HTR-8/SVneo (cell line): ENCODE data around the gene MUC20.
"Not testable (repeated sequence)": the region's sequence is repeated elsewhere in the genome, so short reads cannot be mapped to it uniquely, and the experiment has no call there.

Experiments
- DNase-seq: peaks from one replicate; pipeline ENCODE4 v3.0.0; 2011; ENCODE audit warnings: low spot score, mixed read lengths; ENCODE audit not compliant: insufficient read length
- FAIRE-seq: peaks from 2 replicates; lab custom pipeline; 2011; peaks lifted over from hg19 to GRCh38; lab: Jason Lieb, UNC

The MUC20 gene

DNA sequence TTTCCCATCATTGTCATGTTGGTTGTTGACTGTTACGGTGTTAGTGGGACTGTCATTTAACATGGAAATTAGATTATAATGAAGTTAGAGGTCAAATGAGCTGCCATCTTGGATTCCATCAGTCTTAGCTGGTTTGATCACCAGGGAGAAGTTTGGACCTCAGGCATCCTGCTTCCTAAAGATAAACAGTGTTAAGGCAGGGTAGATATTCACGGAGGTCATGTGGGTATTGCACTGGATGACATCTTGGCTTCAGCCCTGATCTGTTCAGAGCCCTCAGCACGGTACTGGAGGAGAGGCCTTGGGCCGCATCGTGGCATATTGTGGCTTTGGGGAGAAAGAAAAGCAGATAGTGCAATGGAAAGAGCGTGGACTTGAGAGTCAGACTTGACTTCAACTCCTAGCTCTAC is 11.1 kb upstream of the MUC20 start:
- FAIRE-seq = no peak

DNA sequence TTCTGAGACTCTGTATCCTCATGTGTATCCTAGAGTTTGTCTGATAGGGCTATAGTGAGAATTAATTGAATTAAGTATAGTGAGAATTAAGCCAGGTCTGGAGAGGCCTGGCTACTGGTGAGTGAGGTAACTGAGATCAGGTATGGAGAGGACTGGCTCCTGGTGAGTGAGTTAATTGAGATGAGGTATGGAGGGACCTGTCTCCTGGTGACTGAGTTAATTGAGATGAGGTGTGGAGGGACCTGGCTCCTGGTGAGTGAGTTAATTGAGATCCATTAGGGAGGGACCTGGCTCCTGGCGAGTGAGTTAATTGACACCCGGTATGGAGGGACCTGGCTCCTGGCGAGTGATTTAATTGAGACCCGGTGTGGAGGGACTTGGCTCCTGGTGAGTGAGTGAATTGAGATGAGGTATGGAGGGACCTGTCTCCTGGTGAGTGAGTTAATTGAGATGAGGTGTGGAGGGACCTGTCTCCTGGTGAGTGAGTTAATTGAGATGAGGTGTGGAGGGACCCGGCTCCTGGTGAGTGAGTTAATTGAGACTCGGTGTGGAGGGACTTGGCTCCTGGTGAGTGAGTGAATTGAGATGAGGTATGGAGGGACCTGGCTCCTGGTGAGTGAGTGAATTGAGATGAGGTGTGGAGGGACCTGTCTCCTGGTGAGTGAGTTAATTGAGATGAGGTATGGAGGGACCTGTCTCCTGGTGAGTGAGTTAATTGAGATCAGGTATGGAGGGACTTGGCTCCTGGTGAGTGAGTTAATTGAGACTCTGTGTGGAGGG is 10.5 kb upstream of the MUC20 start:
- not testable (repeated sequence) for DNase-seq, FAIRE-seq

More for the DNA sequence above, 11.1 kb upstream of the MUC20 start:
- DNase-seq = no peak

DNA sequence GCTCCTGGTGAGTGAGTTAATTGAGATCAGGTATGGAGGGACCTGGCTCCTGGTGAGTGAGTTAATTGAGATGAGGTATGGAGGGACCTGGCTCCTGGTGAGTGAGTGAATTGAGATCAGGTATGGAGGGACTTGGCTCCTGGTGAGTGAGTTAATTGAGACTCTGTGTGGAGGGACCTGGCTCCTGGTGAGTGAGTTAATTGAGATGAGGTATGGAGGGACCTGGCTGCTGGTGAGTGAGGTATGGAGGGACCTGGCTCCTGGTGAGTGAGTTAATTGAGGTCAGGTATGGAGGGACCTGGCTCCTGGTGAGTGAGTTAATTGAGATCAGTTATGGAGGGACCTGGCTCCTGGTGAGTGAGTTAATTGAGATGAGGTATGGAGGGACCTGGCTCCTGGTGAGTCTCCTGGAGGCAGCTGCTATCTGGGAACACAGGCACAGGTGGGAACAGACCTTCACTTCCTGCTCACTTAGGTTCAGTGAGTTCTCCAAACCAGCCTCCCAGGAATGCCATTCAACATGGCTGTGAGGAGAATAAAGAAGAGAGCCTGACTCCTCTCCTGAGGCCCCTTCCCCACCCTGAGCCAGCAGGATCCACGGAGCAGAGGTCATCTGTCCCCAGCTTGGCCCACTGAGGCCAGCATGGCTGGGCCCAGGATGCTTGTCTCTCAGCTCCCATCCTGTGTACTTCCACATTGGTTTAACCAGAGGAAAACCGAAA is 9.5 kb upstream of the MUC20 start:
- not testable (repeated sequence) for FAIRE-seq, DNase-seq

DNA sequence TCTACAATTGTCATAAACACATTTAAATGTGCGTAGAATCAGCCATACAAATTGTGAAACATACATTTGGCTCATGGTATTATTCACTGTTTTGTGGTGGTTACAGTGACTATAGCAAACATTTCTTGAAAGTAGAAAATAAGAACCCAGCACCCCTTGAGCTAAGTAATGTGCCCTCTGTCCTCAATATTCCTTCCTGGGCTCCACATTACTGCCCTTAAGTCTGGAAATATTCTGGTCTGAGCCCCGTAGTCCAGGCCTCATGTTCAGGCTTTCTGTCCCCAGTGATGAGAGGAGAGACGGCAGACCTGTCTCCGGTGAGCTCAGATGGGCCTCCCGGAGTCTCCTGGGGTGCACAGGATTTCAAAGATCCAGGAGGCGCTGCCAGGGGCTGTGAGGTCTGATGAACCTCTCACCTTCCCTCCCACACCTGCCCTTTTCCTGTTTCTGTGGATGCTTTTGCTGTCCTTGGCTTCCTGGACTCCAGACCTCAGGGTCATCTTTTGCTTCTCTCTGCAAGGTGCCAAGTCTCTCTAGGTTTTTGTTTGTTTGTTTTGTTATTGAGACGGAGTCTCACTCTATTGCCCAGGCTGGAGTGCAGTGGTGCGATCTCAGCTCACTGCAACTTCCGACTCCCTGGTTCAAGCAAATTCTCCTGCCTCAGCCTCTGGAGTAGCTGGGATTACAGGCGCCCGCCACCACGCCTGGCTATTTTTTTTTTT is 8.8 kb upstream of the MUC20 start:
- DNase-seq = no peak
- no peak for FAIRE-seq

DNA sequence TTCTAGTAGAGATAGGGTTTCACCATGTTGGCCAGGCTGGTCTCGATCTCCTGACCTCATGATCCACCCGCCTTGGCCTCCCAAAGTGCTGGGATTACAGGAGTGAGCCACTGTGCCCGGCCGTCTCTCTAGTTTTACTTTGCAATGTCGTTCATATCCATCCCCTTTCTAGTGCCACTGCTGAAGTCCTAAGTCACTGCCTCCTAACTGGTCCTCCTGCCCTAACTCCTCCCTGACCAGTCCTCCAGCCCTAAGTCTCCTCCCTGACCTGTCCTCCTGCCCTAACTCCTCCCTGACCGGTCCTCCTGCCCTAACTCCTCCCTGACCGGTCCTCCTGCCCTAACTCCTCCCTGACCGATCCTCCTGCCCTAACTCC is 8.3 kb upstream of the MUC20 start:
- not testable (repeated sequence) for FAIRE-seq

DNA sequence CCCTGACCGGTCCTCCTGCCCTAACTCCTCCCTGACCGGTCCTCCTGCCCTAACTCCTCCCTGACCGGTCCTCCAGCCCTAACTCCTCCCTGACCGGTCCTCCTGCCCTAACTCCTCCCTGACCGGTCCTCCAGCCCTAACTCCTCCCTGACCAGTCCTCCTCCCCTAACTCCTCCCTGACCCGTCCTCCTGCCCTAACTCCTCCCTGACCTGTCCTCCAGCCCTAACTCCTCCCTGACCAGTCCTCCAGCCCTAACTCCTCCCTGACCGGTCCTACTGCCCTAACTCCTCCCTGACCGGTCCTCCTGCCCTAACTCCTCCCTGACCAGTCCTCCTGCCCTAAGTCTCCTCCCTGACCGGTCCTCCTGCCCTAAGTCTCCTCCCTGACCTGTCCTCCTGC is 7.6 kb upstream of the MUC20 start:
- FAIRE-seq, DNase-seq: not testable (repeated sequence)

More for the DNA sequence above, 8.3 kb upstream of the MUC20 start:
- DNase-seq = not testable (repeated sequence)

DNA sequence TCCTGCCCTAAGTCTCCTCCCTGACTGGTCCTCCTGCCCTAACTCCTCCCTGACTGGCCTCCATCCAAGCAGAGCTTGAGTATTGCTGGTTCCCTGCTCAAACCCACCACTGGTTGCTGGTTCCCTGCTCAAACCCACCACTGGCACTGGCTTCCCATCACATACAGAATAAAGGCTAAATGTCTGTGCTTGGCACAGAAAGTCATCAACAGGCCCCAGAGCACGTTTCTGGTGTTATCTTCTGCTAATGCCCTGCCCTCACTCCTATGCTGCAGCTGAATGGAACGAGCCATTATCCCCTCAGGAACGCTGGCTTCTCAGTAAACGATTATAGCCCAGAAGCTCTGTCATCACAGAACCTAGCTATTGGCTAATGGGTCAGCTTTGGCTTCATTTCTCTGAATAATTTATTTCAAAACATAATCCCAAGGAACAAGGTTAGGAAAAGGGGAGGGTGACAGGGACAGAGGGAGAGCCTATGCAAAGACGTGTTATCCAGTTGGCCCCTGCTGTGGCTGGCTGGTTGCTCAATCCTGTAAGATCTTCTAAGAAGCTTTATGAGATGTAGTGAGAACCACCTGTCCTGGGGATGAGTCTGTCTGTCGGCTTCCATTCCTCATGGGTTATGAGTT is 6.3 kb upstream of the MUC20 start:
- DNase-seq (no peak), FAIRE-seq (no peak)

DNA sequence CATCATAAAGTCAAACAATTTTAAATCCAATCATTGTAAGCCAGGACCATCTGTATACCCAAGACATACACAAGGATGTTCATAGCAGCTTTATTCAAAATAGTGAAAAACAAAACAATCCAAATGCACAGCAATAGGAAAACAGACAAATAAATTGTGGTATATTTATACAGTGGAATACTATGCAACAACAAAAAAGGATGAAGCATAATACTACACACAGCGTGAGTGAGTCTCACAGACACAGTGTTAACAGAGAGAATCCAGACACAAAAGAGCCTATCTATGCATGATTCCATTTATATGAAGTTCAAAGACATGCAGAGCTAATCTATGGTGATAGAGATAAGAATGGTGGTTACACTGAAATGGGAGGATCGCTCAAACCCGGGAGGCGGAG is 5.6 kb upstream of the MUC20 start:
- DNase-seq (no peak), FAIRE-seq (no peak)

DNA sequence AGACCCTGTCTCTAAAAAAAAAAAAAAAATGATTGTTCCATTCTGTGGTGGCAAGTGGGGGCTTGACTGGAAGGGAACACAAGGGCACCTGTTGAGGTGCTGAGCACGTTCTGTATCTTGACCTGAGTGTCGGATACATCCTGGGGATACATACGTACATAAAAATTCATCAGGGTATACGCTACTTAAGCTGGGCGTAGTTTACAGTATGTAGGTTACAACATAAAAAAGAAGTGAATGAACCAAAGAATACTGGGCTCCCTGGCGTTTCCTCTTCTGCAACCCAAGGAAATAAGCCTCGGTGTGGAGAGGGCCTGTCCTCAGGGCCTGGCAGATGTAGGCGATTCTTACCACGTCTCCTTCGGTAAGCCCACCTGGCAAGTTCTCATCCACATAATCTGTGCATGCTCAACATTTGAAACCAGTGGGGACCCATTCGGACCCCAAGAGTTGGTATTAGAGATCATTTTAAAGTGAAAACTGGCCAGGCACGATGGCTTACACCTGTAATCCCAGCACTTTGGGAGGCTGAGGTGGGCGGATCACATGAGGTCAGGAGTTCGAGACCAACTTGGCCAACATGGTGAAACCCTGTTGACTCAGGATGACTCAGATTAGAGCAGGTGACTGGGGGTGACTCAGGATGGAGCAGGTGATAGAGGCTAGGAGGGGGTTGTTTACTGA is 5.1 kb upstream of the MUC20 start:
- DNase-seq (no peak), FAIRE-seq (no peak)

DNA sequence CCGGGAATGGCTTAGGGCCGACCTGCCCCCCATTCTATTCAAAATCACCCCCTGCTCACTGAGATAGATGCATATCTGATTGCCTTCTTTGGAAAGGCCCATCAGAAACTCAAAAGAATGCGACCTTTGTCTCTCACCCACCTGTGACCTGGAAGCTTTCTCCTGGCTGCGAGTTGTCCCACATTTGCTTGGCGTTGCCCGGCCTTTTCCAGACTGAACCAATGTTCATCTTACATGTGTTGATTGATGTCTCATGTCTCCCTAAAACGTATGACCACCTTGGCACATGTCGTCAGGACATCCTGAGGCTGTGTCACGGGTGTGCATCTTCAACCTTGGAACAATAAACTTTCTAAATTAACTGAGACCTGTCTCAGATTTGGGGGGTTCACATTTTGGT is 3.4 kb upstream of the MUC20 start:
- no peak for FAIRE-seq
- no peak for DNase-seq

DNA sequence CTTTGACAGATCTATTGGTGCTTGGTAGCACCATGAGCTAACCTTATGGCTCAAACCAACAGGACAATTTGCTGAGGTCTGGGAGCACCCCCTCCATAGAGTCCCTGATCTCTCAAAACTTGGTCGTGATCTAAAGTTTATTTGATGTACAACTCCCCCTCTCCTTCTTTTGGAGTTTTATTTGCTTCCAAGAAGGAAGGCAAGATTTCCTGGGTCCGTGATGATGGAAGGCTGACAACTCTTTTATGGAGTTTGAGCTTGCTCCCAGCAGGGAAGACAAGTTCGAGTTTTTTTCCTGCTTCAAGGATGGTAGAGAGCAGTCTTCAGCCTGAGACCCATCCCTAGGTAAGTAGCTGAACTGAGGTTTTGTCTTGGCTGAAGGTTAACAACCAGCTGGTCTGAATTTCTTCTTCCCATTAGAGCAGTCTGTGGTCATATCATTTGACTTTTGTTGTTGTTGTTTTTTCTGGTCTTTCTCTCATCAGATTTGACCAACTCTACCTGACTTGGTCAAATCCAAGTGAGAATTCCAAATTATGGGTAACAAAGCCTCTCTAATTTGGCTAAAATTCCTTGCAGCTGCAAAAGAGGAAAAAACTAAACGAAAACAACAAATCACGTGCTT is 2.8 kb upstream of the MUC20 start:
- DNase-seq (no peak), FAIRE-seq (no peak)

DNA sequence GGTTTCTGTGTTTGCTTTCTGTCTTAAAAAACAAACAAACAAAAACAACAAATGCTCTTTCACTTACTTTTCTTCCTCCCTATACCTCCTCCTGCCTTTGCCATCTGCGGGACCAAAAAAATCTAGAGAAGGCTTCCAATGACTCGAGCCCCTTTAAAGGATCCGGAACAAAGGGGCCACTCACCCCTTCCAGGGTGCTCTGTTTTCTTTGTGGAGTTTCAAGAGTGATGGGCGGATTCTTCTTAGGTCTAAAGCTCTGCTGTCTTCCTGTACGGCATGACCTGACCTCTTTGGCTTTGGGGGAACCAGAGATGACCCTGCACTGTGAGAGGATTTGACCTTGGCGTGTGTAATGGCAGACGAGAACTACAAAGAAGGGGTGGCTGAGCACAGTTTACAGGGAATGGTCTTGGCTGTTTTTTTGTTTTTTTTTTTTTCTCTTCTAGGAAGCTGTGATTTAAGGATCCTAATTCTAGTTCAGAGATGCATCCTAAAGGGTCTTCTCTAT is 2.2 kb upstream of the MUC20 start:
- DNase-seq (no peak), FAIRE-seq (no peak)

DNA sequence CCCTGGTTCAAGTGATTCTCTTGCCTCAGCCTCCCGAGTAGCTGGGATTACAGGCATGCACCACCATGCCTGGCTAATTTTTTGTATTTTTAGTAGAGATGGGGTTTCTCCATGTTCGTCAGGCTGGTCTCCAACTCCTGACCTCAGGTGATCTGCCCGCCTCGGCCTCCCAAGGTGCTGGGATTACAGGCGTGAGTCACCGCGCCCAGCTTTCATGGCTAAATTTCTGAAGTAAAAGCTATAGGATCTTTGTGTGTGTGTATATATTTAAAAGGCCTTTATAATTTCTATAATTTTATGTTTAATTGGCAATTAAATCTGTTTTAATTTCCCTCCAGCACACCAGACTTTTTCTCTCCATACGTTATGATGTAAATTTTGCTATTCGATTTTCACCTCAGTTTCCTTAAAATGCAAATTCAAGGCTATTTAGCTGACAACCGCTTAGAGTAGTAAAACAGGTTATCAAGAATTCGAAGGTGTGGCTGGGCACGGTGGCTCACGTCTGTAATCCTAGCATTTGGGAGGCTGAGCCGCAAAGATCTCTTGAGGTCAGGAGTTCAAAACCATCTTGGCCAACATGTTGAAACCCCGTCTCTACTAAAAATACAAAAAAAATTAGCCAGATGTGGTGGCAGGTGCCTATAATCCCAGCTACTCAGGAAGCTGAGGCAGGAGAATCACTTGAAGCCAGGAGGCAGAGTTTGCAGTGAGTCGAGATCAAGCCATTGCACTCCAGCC is 1.1 kb upstream of the MUC20 start:
- not testable (repeated sequence) for DNase-seq, FAIRE-seq

DNA sequence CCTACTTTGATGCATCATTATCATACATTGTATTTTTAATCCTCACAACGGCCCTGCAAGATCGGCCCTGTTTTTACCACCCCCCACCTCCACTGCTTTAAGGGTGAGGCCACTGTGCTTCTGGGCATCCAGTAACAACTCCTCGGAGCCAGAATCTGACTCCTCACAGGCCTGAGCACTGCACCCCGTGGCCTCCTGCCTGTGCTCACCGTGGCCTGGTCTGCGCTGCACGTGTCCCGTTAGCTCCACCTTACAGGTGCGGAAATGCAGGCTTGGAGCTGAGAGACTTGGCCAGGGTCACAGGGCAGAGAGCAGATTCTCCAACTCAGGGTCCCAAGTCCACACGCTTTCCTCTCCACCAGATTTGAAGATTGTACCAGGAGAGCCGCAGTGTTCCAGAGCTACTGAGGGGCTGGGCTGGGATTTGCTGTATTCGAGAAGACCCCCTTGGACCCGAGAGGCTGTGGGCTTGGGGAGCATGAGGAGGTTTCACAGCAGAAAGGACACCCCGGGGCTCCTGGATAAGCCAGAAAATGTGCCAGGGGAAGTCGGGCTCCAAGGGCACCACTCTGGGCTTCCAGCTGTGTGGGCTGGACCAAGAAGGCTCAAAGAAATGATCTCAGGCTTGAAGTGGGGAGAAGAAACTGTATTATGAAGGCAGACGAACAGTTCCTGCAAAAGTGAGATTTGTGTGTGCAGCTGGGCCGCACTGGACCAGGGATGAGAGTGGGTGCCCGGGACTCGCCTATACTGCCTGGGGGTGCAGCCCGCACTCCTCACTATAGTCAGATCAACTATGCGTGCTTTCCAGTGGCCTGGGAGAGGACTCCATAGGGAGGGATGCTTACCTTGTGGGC is 1.6 kb downstream of the MUC20 start:
- not testable (repeated sequence) for DNase-seq, FAIRE-seq

DNA sequence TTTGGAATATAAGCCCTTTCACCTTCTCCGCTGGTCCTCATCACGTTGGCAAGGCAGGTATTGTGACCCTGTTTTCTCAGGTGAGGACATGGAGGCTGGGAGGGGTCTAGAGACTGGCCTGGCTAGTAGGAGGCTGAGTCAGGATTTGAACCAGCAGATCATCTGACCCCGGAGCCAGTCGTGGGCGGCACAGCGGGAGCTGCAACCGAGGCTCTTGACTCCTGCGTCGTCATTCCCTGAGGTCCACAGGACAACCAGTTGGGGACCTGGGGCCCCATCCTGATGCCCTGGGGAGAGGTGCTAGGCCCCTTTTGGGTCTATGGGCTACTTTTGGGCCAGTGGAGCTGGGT is 2.2 kb downstream of the MUC20 start:
- not testable (repeated sequence) for DNase-seq, FAIRE-seq

DNA sequence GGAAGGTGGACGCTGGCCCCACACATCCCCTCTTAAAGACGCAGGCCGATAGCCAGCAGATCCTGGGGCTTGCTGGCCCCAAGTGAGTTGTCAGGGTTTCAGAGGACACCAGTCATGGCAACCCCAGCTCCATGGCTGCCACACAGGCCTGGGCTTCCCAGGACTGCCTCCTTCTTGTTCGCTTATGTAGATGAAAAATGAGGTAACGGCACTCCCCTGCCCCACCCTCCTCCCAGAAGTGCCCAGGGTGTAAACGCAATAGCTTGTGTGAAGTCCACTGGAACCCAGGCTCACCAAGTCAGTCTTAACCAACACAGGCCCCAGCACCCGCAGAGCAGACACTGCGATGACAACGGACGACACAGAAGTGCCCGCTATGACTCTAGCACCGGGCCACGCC is 3.6 kb downstream of the MUC20 start:
- DNase-seq = not testable (repeated sequence)

DNA sequence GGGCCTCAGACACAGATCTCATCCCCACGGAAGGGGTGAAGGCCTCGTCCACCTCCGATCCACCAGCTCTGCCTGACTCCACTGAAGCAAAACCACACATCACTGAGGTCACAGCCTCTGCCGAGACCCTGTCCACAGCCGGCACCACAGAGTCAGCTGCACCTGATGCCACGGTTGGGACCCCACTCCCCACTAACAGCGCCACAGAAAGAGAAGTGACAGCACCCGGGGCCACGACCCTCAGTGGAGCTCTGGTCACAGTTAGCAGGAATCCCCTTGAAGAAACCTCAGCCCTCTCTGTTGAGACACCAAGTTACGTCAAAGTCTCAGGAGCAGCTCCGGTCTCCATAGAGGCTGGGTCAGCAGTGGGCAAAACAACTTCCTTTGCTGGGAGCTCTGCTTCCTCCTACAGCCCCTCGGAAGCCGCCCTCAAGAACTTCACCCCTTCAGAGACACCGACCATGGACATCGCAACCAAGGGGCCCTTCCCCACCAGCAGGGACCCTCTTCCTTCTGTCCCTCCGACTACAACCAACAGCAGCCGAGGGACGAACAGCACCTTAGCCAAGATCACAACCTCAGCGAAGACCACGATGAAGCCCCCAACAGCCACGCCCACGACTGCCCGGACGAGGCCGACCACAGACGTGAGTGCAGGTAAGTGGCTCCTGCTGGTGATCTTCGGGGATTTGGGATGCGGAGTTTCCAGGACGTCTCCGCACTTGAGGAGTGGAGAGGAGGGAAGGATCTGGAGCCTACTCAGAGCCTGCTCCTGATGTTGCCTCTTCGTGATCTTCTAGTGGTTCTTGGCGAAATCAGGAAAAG is 5.3 kb downstream of the MUC20 start:
- not testable (repeated sequence) for FAIRE-seq, DNase-seq

More for the DNA sequence above, 3.6 kb downstream of the MUC20 start:
- FAIRE-seq = not testable (repeated sequence)
